COLO668 (cell line): ENCODE measurements around the gene CNTNAP1.
"Not testable (repeated sequence)": the region's sequence is repeated elsewhere in the genome, so short reads cannot be mapped to it uniquely, and the experiment has no call there.

Experiments
- DNase-seq: peaks from one replicate; lab custom pipeline; 2025; ENCODE audit not compliant: unreplicated experiment; lab: John Stamatoyannopoulos, UW

Gene CNTNAP1

GRCh38 chr17:42681976-42682721, at the start of gene CNTNAP1:
Gene CNTNAP1, plus strand, starts transcription at chr17:42682531. Its CDS starts 299 bp downstream, at chr17:42682830.
- DNase-seq, result peak; percentile 76

- DNase-seq, result no peak
Observed at GRCh38 chr17:42632949-42633444, 49.3 kb upstream of the CNTNAP1 start.

GRCh38 chr17:42639525-42640113, 42.7 kb upstream of the CNTNAP1 start:
- no peak for DNase-seq

GRCh38 chr17:42640121-42640520, 42.2 kb upstream of the CNTNAP1 start:
- no peak for DNase-seq

- DNase-seq, result no peak
Observed at GRCh38 chr17:42642336-42642735, 40.0 kb upstream of the CNTNAP1 start.

GRCh38 chr17:42647778-42648177, 34.6 kb upstream of the CNTNAP1 start:
- no peak for DNase-seq

GRCh38 chr17:42651392-42651791, 30.9 kb upstream of the CNTNAP1 start:
- DNase-seq, result no peak

GRCh38 chr17:42653179-42654124, 28.9 kb upstream of the CNTNAP1 start:
- no peak for DNase-seq

GRCh38 chr17:42655528-42655927, 26.8 kb upstream of the CNTNAP1 start:
- no peak for DNase-seq

- DNase-seq, result no peak
Observed at GRCh38 chr17:42657824-42658588, 24.3 kb upstream of the CNTNAP1 start.

- DNase-seq, result peak; percentile 90
Observed at GRCh38 chr17:42659079-42659931, 23.0 kb upstream of the CNTNAP1 start, which contains the start of gene TUBG2. Gene TUBG2, plus strand, starts transcription at chr17:42659284. Its CDS starts 220 bp downstream, at chr17:42659504.

- not testable (repeated sequence) for DNase-seq
Observed at GRCh38 chr17:42659932-42660274, 22.4 kb upstream of the CNTNAP1 start.

- no peak for DNase-seq
Observed at GRCh38 chr17:42660692-42661345, 21.5 kb upstream of the CNTNAP1 start.

GRCh38 chr17:42665581-42666001, 16.7 kb upstream of the CNTNAP1 start:
- no peak for DNase-seq

GRCh38 chr17:42666126-42666525, 16.2 kb upstream of the CNTNAP1 start:
- not testable (repeated sequence) for DNase-seq

- DNase-seq, result no peak
Observed at GRCh38 chr17:42667088-42667951, 15.0 kb upstream of the CNTNAP1 start.

- DNase-seq, result no peak
Observed at GRCh38 chr17:42669705-42669976, 12.7 kb upstream of the CNTNAP1 start.

- no peak for DNase-seq
Observed at GRCh38 chr17:42669977-42670788, 12.1 kb upstream of the CNTNAP1 start.
